GM23248 (cell line): Measurements from ENCODE around the gene ZBTB9.

Experiments
- EZH2 ChIP-seq: fragments of 200-600 bp; sonication (generic); IDR thresholded peaks from 2 replicates; pipeline ENCODE4 v1.6.1; 2018; ENCODE audit warnings: antibody characterized with exemption, mild to moderate bottlenecking; ENCODE audit not compliant: insufficient read depth, poor library complexity, severe bottlenecking
- EZH2phosphoT487 ChIP-seq: fragments of 200-600 bp; sonication (generic); IDR thresholded peaks from 2 replicates; pipeline ENCODE4 v1.6.1; 2018; ENCODE audit warnings: antibody characterized with exemption, moderate library complexity, mild to moderate bottlenecking, low read depth; ENCODE audit not compliant: insufficient read depth

GRCh38 chr6:33441457-33441856 is 12.9 kb upstream of the ZBTB9 start:
- TF ChIP-seq EZH2phosphoT487, result no peak
- TF ChIP-seq EZH2, result no peak
